Activated CD8-positive, alpha-beta T cell treated with anti-CD3 and anti-CD28 coated beads, Interleukin-2, amount 10 ng/mL, durations not matched to agents 7 days and 5 days (primary cell): Measurements from ENCODE around the gene RP2. TPM values are rescaled to one million over a fixed set of nuclear protein-coding genes. Genes with fewer than 3 reads are reported as not detected.

Experiments used
- ATAC-seq: fragments of 150-1000 bp; cut with Tn5 transposase; one replicate; pipeline ENCODE4 v1.10.0; 2021; ENCODE audit warnings: moderate library complexity
- CTCF ChIA-PET: fragments of 350-600 bp; sonication (Branson Sonifier 250); formaldehyde crosslinking; loops from one replicate; lab custom pipeline; 2021; ENCODE audit warnings: antibody characterized with exemption; lab: Charles Lee
- POLR2A ChIA-PET: fragments of 350-600 bp; sonication (Branson Sonifier 250); formaldehyde crosslinking; loops from one replicate; lab custom pipeline; 2021; ENCODE audit warnings: antibody characterized with exemption; lab: Charles Lee
- DNase-seq: peaks from one replicate; pipeline ENCODE4 v3.0.0-alpha.2; 2020
- H3K27ac Mint-ChIP-seq: one replicate; pipeline ENCODE4 v1.8.0; 2021; ENCODE audit warnings: mild to moderate bottlenecking, mixed read lengths
- H3K27me3 Mint-ChIP-seq: one replicate; pipeline ENCODE4 v1.8.0; 2021; ENCODE audit warnings: low read depth, mixed read lengths
- H3K36me3 Mint-ChIP-seq: one replicate; pipeline ENCODE4 v1.8.0; 2021; ENCODE audit warnings: low read depth, mixed read lengths
- H3K4me1 Mint-ChIP-seq: one replicate; pipeline ENCODE4 v1.8.0; 2021; ENCODE audit warnings: low read depth, mixed read lengths
- H3K4me3 Mint-ChIP-seq: one replicate; pipeline ENCODE4 v1.8.0; 2021; ENCODE audit warnings: mild to moderate bottlenecking, mixed read lengths
- H3K9me3 Mint-ChIP-seq: one replicate; pipeline ENCODE4 v1.8.0; 2022; ENCODE audit warnings: mixed read lengths; ENCODE audit not compliant: insufficient read depth
- total RNA-seq, 2 experiments: library from RNA; stranded (reverse); gene quantifications; one replicate each; pipeline ENCODE4 v1.2.3, GENCODE V29; 2021

The RP2 gene
- 10 to 100 TPM; 11.1 to 12.8 TPM for total RNA-seq

DNA sequence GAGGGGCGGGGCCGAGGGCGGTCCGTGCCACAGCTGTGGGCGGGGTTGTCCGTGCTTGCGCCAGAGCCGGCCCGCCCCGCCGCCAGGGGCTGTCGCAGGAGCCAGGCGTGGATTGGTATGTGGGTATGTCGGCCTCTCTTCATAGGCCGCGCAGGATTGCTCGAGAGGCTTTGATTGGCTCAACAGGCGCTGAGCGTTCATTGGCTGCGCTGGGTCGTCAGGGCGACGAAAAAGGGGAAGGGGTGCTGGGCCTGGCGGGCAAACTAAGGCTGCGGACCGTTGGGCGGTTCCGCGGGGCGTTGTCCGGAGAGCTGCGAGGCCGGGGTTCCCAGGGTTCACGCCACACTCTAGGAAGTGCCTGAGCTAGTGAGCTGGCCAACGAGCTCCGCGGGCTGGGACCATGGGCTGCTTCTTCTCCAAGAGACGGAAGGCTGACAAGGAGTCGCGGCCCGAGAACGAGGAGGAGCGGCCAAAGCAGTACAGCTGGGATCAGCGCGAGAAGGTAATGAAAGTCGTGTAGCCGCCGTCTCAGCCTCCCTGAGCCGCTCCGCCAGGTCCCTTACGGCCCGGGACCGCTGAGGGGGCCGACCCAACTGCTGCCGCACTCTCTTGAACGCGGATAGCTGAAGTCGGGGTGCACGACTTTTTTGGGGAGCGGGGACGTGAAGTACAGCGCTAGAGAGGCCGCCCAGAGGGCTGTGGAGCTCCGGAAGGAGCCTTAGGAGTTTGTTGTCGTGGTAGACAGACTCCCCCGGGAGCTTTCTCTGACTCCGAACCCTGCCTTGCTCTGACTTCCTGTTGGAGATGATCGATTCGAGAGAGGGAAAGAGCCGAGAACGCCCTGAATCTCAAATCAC is at the start of gene RP2:
Gene RP2 (plus strand): TSS at position 343 of the 857 bp plus-strand sequence. CDS start 58 bp downstream, at position 401.
- Mint-ChIP-seq H3K27ac (peak within 1 kb of the TSS; percentile 96), H3K4me1 (peaks cover 8% of the 10 kb centered on the region), H3K9me3 (no peaks in the 10 kb centered on the region), H3K4me3 (peak within 1 kb of the TSS; percentile 97), H3K27me3 (peaks cover 3% of the 10 kb centered on the region), H3K36me3 (peaks cover 2% of the 10 kb centered on the region)
- ChIA-PET CTCF (interaction anchor here (1.2 to 2.0 kb wide), 2 partner anchors 67 to 194 kb away, joined by 3 to 5 read pairs; no protein-coding TSS in a partner anchor), POLR2A (interaction anchor here (0.6 to 1.0 kb wide), 2 partner anchors 137 to 308 kb away, joined by 3 to 4 read pairs; partner anchors contain the start of genes NDUFB11 and RBM10)
- ATAC-seq (peak; percentile 99), DNase-seq (peak; percentile 89)

DNA sequence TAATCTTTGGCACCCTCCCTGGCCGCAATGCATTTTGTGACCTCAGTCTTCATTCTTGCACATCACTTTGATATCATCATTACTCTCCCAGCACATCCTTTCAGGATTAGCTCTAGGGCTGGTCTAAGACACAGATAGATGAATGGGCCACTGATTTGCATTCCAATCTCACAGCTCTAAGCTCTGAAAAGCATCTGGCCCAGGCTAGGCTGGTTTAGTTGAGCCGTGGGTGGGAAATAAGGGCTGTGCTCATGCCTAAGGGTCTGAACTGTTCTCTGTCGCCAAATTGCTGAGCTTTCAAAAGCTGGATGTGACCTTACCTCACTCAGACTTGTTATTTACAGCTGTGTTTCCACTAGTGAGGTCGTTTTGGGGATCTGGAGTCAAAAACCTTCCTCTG is 47.9 kb upstream of the RP2 start:
- no peak overlapping the region for H3K4me3 Mint-ChIP-seq
- no peak for DNase-seq
- no peak overlapping the region for H3K27ac Mint-ChIP-seq
- ChIA-PET POLR2A (no interaction called here), CTCF (no interaction called here)
- H3K4me1 Mint-ChIP-seq, result peaks cover 20% of the 10 kb centered on the region
- H3K36me3 Mint-ChIP-seq, result no peaks in the 10 kb centered on the region
- no peaks in the 10 kb centered on the region for H3K27me3 Mint-ChIP-seq
- ATAC-seq, result no peak
- no peaks in the 10 kb centered on the region for H3K9me3 Mint-ChIP-seq

DNA sequence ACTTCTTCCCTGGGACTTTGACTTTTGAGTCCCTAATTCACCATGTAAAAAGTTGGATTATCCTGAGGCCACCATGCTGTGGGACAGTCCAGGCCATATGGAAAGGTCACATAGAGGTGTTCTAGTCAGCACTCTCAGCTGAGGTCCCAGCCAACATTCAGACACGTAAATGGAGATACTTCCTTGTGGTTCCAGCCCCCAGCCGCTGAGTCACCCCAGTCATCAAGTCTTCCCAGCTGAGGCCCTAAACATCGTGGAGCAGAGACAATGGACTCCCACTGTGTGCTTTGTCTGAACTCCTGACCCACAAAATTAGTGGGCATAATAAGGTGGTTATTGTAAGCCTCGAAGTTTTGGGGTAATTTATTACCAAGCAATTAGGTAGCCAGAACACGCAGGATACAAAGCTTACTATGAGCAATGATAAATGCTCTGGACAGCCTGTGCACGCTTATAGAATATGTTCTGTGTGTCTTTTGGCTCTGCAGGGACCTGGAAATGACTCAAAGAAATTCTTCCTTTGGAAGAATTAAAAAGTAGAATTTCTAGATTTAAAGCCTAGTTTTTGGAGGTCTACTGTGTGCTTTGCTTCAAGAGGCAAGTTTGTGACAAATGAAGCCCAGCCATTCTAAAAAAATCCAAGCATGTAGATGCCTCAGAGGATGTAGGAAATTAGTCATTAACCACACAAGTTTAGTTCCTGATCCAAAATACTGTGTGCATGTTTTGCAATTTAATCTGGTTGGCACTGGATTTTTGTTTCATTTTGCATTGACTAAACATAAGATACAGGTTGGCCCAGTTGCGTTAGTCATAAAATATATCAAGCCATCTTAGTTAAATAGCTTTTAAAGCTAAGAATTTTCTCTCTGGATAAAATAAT is 44.7 kb upstream of the RP2 start:
- CTCF ChIA-PET, result interaction anchor here (1.0 to 1.5 kb wide), 2 partner anchors 32 to 34 kb away, joined by 3 to 9 read pairs; partner anchors contain the start of gene SLC9A7
- DNase-seq, result no peak
- H3K4me3 Mint-ChIP-seq, result no peak overlapping the region

DNA sequence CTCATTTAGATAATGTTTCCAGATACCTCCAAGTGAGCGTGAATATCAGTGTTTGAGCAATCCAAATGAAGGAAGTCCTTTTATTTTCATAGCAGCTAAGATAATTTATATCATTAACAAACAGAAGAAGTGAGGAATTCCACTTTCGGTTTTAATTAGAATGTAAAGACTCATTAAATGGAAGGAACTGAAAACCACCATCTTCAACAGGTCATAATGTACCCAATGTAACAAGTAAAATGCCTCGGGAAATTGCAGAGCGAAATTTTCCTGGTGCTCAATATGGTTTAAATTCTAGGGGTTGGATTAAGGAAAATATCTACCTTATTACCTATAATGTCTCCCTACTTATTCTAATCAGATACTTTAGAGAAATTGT is 44.0 kb upstream of the RP2 start:
- Mint-ChIP-seq H3K27ac (peak overlapping the region; percentile 20), H3K4me3 (no peak overlapping the region), H3K27me3 (no peaks in the 10 kb centered on the region), H3K4me1 (peaks cover 20% of the 10 kb centered on the region), H3K36me3 (no peaks in the 10 kb centered on the region), H3K9me3 (no peaks in the 10 kb centered on the region)
- POLR2A ChIA-PET, result no interaction called here
- ATAC-seq (no peak), DNase-seq (no peak)
- CTCF ChIA-PET, result interaction anchor here (1.0 to 1.5 kb wide), 2 partner anchors 33 to 34 kb away, joined by 3 to 9 read pairs; partner anchors contain the start of gene SLC9A7

More for the DNA sequence above, 44.7 kb upstream of the RP2 start:
- H3K9me3 Mint-ChIP-seq, result no peaks in the 10 kb centered on the region
- no peaks in the 10 kb centered on the region for H3K36me3 Mint-ChIP-seq
- POLR2A ChIA-PET, result no interaction called here
- peak; percentile 49 for ATAC-seq
- no peak overlapping the region for H3K27ac Mint-ChIP-seq
- H3K27me3 Mint-ChIP-seq, result no peaks in the 10 kb centered on the region
- H3K4me1 Mint-ChIP-seq, result peaks cover 20% of the 10 kb centered on the region

DNA sequence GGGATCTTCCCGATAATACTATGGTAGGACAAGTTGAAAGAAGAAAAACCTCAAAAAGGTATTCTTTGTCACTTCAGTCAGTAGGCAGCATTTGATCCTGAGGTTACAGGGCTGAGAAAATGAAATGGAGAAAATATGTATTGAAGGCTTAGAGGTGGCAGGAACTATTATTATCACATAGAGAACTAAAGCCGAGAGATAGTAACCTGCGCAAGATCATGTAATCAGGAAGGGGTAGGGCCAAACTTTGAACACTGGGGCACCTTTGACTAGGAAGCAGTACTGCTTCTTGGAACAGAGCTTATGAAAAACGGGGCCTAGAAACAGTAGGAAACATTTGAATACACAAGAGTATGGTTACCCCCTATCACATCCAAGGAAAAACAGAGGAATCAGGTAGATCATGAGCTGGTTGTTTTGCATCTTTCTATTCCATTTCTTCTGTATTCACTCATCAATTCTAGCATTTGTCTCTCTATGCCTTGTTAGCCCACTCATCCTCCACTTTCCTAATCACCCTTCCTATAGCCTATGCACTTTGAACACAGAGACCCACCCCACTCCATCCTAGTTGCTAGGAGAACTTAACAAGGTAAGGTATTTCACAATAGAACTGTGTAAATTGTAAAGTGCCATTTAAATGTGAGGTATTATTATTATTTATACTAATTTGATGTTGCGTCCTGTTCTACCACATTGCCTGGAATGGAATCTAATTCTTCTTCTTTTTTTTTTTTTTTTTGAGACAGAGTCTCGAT is 43.3 kb upstream of the RP2 start:
- ChIA-PET POLR2A (no interaction called here), CTCF (interaction anchor here (1.0 kb wide), 1 partner anchor 35 kb away, joined by 3 read pairs; the partner anchor contains the start of gene SLC9A7)
- Mint-ChIP-seq H3K4me3 (no peak overlapping the region), H3K27ac (no peak overlapping the region), H3K4me1 (peaks cover 20% of the 10 kb centered on the region), H3K36me3 (no peaks in the 10 kb centered on the region), H3K27me3 (no peaks in the 10 kb centered on the region), H3K9me3 (no peaks in the 10 kb centered on the region)
- ATAC-seq, result no peak
- no peak for DNase-seq

DNA sequence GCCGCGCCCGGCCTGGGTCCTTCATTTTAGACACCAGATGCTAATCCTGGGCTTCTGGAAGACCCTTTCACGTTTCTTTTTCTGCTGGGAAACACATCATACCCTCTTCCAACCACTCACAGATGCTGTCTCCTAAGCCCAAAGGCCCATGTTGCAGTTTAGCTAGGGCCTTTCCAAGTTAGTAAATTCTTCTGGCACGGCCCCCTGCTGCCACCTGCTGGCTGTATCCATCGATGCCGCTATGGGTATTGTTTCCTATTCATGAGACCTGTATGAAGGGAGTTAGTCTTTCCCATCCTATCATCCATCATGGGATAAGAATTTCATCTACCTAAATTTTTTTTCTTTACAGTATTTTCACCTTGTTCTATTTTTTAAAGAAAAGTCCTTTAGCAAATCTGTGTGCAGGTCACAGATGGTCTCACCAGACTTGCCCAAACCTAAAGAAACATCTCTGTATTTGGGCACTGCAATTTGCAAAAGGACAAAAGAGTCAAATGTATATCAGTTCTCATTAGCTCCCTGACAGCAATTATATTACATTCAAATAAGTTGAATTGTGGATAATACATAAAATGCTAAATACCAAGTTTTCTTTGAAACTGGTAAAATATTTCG is 40.2 kb upstream of the RP2 start:
- Mint-ChIP-seq H3K4me1 (peaks cover 19% of the 10 kb centered on the region), H3K4me3 (no peak overlapping the region), H3K27me3 (peaks cover 3% of the 10 kb centered on the region), H3K36me3 (no peaks in the 10 kb centered on the region), H3K9me3 (no peaks in the 10 kb centered on the region), H3K27ac (no peak overlapping the region)
- ChIA-PET CTCF (interaction anchor here (0.7 to 2.7 kb wide), 12 partner anchors 12 to 303 kb away, joined by 3 to 20 read pairs (median 4); partner anchors contain the start of gene SLC9A7), POLR2A (no interaction called here)
- DNase-seq (peak; percentile 78), ATAC-seq (peak; percentile 69)

DNA sequence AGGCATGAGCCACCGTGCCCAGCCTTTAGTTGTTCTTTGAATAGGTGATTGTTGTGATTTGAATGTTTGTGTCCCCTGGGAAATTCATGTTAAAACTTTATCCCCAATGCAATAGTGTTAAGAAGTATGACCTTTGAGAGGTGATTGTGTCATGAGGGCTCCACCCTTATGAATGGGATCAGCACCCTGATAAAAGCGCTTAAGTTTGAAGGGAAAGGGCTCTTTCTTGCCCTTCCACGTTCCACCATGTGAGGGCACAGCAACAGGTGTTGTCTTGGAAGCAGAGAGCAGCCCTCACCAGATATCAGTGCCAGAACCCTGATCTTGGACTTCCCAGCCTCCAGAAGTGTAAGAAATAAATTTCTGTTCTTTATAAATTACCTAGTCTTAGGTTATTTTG is 33.7 kb upstream of the RP2 start:
- Mint-ChIP-seq H3K9me3 (no peaks in the 10 kb centered on the region), H3K27ac (no peak overlapping the region), H3K36me3 (no peaks in the 10 kb centered on the region), H3K4me3 (no peak overlapping the region), H3K4me1 (no peaks in the 10 kb centered on the region), H3K27me3 (peaks cover 7% of the 10 kb centered on the region)
- POLR2A ChIA-PET, result no interaction called here
- CTCF ChIA-PET, result no interaction called here
- no peak for DNase-seq
- no peak for ATAC-seq

DNA sequence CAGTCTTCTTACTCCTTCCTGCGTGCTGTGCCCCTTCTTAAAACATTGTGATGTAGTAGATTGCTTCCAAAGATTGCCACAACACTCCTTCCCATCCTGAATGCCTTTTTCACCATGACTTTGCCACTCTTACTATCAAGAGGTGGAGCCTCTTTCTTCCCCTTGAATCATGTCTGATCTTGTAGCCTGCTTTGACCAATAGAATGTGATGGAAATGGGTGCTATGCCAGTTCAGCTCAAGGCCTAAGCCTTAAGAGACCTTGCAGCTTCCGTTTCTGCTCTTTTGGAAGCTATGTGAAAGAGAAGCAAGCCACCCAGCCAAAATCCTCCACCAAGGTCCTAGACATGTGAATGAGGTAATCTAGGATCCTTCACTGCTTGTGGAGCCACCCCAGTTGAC is 31.6 kb upstream of the RP2 start:
- no peaks in the 10 kb centered on the region for H3K9me3 Mint-ChIP-seq
- no peak for ATAC-seq
- POLR2A ChIA-PET, result no interaction called here
- no peaks in the 10 kb centered on the region for H3K36me3 Mint-ChIP-seq
- no peak overlapping the region for H3K27ac Mint-ChIP-seq
- CTCF ChIA-PET, result no interaction called here
- H3K4me1 Mint-ChIP-seq, result no peaks in the 10 kb centered on the region
- H3K4me3 Mint-ChIP-seq, result no peak overlapping the region
- H3K27me3 Mint-ChIP-seq, result peaks cover 14% of the 10 kb centered on the region
- DNase-seq, result no peak

DNA sequence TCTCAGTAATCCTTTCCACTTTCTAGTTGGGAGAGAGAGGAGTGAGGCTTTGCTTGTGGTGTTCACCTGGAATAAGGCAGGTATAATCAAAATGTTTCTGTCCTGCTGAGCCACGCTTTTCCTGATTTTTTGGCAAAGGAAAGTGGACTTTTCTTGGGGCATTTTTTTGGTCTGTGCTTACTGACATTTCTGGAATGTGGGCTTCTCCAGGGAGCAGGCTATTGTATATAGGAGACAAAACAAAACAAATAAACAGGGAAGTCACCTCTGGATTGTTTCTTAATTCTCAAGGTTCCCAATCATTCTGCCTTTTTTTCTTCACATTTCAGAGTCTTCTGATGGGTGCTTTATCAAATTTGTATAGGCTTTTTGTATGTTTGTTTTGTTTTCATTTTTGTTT is 25.7 kb upstream of the RP2 start:
- H3K4me1 Mint-ChIP-seq, result no peaks in the 10 kb centered on the region
- peaks cover 10% of the 10 kb centered on the region for H3K27me3 Mint-ChIP-seq
- no peaks in the 10 kb centered on the region for H3K9me3 Mint-ChIP-seq
- ChIA-PET POLR2A (no interaction called here), CTCF (no interaction called here)
- no peak overlapping the region for H3K27ac Mint-ChIP-seq
- DNase-seq, result no peak
- H3K4me3 Mint-ChIP-seq, result no peak overlapping the region
- no peak for ATAC-seq
- no peaks in the 10 kb centered on the region for H3K36me3 Mint-ChIP-seq

DNA sequence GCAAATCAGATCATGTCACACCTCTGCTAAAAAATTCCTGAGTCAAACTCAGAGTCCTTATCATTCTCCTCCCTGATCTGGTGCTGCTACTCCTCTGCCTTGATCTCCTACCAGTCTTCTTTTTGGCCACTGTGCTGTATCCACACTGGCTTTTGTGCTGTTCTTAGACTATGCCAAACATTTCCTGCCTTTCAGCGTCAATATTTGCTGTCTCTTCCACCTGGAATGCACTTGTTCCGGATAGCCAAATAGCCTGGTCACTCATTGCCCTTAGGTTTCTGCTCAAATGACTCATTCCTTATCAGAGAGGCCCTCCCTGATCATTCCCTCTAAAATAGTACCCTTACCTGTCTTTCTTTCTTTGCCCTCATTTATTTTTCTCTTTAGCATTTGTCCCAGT is 24.4 kb upstream of the RP2 start:
- no peak for DNase-seq
- no peak for ATAC-seq
- Mint-ChIP-seq H3K4me1 (no peaks in the 10 kb centered on the region), H3K36me3 (no peaks in the 10 kb centered on the region), H3K9me3 (no peaks in the 10 kb centered on the region), H3K27me3 (peaks cover 10% of the 10 kb centered on the region), H3K27ac (no peak overlapping the region), H3K4me3 (no peak overlapping the region)
- ChIA-PET POLR2A (no interaction called here), CTCF (no interaction called here)

DNA sequence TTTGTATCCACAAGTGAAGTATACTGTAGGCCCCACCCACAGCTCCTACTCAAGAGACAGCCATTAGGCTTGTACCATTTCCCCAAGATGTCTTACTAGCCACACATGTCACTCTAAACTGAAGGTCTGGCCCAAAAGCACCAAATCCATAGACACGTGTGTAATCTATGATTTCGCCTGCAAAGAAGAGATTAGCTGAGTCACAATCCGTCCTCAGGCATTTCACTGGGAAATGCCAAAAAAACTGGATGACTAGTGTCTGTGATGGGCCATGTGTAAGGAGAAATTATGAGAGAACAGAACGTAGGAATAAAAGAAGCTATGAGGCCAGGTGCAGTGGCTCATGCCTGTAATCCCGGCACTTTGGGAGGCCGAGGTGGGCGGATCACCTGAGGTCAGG is 21.9 kb upstream of the RP2 start:
- ATAC-seq, result no peak
- peaks cover 4% of the 10 kb centered on the region for H3K27me3 Mint-ChIP-seq
- CTCF ChIA-PET, result no interaction called here
- H3K27ac Mint-ChIP-seq, result no peak overlapping the region
- DNase-seq, result no peak
- POLR2A ChIA-PET, result no interaction called here
- no peaks in the 10 kb centered on the region for H3K36me3 Mint-ChIP-seq
- H3K4me1 Mint-ChIP-seq, result no peaks in the 10 kb centered on the region
- no peak overlapping the region for H3K4me3 Mint-ChIP-seq
- no peaks in the 10 kb centered on the region for H3K9me3 Mint-ChIP-seq
